Neural cell (in vitro differentiated cells): ENCODE measurements around the gene ALKBH6.

Experiments used
- CTCF ChIP-seq: fragments of 450-650 bp; IDR thresholded peaks from 2 replicates; pipeline ENCODE4 v1.5.1; 2014; ENCODE audit warnings: antibody characterized with exemption, mild to moderate bottlenecking, moderate library complexity; ENCODE audit not compliant: poor library complexity, severe bottlenecking
- EP300 ChIP-seq: fragments of 450-650 bp; conservative IDR thresholded peaks from 2 replicates; pipeline ENCODE4 v1.6.1; 2014; ENCODE audit warnings: antibody characterized with exemption, mild to moderate bottlenecking, moderate library complexity; ENCODE audit not compliant: poor library complexity, severe bottlenecking
- EZH2 ChIP-seq: fragments of 200-600, 300-800 bp; shearing (Covaris generic), sonication (generic); IDR thresholded peaks from 2 replicates; pipeline ENCODE4 v1.6.1; 2014; ENCODE audit warnings: antibody characterized with exemption, low read length, borderline replicate concordance, mild to moderate bottlenecking; ENCODE audit not compliant: insufficient read depth, poor library complexity, severe bottlenecking
- POLR2AphosphoS5 ChIP-seq: IDR thresholded peaks from 2 replicates; pipeline ENCODE4 v1.6.1; 2012
- RAD21 ChIP-seq: fragments of 450-650 bp; conservative IDR thresholded peaks from 2 replicates; pipeline ENCODE4 v1.6.1; 2014; ENCODE audit warnings: antibody characterized with exemption, mild to moderate bottlenecking, moderate library complexity
- REST ChIP-seq: IDR thresholded peaks from 2 replicates; pipeline ENCODE4 v1.6.1; 2012; ENCODE audit warnings: borderline replicate concordance
- SMC3 ChIP-seq: fragments of 450-650 bp; conservative IDR thresholded peaks from 2 replicates; pipeline ENCODE4 v1.6.1; 2014; ENCODE audit warnings: antibody characterized with exemption, mild to moderate bottlenecking, moderate library complexity; ENCODE audit not compliant: poor library complexity

GRCh38 chr19:36027696-36028095 lies 13.7 kb upstream of the ALKBH6 start:
- TF ChIP-seq EZH2 = no peak
- no peak for TF ChIP-seq CTCF
- no peak for TF ChIP-seq REST
- TF ChIP-seq EP300 = no peak
- TF ChIP-seq POLR2AphosphoS5 = no peak
- TF ChIP-seq SMC3 = no peak
- TF ChIP-seq RAD21 = no peak
